CMK (cell line): Measurements from ENCODE around the gene LBP.
A peak's percentile ranks its signal among the peaks of the same experiment; 100 is the strongest.
"Not testable (repeated sequence)": the region's sequence is repeated elsewhere in the genome, so short reads cannot be mapped to it uniquely, and the experiment has no call there.

Source experiments
- DNase-seq: peaks from one replicate; pipeline ENCODE4 v3.0.0-alpha.2; 2010; ENCODE audit warnings: low read depth

Gene LBP, protein sequence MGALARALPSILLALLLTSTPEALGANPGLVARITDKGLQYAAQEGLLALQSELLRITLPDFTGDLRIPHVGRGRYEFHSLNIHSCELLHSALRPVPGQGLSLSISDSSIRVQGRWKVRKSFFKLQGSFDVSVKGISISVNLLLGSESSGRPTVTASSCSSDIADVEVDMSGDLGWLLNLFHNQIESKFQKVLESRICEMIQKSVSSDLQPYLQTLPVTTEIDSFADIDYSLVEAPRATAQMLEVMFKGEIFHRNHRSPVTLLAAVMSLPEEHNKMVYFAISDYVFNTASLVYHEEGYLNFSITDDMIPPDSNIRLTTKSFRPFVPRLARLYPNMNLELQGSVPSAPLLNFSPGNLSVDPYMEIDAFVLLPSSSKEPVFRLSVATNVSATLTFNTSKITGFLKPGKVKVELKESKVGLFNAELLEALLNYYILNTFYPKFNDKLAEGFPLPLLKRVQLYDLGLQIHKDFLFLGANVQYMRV

DNA sequence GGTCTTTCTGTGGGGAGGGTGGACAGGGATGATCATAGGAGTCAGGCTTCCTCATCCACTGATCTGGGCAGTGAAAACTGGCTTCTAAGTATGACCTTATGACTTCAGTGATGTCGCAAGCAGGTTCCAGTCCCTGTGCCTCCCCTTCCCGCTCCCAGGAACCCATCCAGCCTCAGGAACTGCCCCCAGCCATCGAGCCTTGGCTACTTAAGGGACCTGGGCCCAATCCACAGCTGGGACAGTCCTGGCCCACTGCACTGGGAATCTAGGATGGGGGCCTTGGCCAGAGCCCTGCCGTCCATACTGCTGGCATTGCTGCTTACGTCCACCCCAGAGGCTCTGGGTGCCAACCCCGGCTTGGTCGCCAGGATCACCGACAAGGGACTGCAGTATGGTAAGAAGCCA lies at the start of gene LBP:
TSS of gene LBP (plus strand) at position 236 of the 405 bp plus-strand sequence. CDS start at position 271, 35 bp downstream.
- DNase-seq: no peak

DNA sequence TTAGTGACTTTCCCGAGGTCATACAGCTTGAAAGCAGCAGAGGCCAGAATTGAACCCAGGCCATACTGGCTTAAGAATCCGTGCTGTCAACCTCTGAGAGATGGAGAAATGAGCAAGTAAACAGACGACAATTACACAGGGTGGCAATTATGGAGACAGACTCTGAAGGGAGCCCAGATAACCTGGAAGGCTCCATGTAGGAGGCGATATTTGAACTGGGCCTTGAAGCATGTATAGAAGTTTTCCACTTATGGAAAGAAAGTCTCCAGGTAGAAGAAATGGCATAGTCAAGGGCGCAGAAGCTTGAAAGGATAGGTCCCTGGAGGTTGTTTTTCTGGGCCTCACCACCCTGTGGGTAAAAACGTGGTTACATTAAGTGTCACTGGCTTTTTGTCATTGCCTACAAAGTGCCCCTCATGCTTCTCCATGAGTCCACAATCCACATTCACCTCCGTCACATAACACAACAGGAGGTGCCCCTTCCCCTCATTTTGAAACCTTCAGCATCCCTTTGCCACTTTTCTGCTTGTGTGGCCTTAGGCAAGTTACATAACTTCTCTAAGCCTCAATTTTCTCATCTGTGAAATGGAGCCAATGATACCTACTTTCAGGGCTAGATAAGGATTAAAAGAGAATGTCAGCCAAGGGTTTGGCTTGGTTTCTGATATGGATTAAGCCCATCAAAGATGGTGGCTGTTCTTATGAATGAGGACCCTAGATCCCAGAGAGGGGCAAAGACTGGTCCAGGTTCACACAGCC lies 48.2 kb upstream of the LBP start:
- DNase-seq: no peak

DNA sequence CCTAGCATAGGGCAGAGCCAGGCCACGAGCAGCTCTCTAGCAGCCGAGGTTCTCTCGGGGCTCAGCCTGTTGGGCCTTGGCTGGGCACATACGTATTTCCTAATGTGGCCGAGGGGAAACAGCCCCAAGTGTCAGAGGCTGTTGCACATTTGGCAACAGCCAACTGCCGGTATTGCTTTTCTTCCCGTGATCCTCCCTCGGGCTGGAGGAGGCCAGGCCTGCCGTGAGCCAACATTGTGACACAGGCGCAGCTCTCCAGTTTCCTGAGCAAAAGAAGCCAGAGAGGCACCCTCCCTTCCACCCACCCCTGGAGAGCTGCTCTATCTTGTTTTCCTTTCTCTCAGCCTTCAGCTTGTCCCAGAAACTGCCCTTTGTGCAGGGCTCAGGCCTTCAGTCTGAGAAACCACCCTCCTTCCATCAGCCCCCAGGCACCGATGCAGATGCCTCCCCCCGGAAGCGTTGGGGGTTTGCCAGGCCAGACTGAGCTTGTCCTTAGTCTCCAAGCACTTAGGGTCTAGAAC lies 47.5 kb upstream of the LBP start:
- no peak for DNase-seq

DNA sequence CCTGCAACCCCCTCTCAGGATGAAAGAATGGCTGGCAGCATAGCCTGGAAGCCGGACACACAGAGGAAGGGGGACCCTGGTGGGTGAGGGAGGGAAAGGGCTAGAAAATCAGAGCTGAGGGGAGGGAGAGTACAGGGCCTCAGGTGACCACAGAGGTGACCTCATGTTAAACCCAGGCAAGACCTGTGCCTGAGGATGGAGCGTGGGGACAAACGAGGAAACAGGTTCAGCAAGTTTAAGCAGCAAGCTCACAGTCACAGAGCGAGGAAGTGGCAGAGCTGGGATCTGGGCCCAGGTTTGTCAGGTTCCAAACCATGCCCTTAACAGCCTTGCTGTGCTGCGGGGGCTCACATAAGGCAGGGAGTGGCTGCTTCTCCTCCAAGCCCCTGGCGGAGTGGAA lies 46.3 kb upstream of the LBP start:
- no peak for DNase-seq

DNA sequence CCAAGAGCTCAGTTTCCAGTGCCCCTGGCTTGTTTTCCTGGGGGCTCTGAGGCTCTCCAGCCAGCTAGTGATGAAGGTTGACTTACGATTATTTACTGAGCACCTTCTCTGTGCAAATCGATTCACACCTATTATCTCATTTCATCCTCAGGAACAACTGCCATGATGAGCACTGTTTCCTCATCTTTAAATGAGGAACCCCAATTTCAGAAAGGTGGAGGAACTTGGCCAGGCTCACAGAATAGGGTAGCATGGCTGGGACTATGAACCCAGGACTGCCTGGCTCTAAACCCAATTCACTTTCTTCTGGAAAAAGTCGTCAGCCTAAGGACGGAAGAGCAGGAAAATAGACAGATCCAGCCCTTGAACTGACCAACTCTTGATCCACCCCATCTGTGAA lies 45.8 kb upstream of the LBP start:
- no peak for DNase-seq

DNA sequence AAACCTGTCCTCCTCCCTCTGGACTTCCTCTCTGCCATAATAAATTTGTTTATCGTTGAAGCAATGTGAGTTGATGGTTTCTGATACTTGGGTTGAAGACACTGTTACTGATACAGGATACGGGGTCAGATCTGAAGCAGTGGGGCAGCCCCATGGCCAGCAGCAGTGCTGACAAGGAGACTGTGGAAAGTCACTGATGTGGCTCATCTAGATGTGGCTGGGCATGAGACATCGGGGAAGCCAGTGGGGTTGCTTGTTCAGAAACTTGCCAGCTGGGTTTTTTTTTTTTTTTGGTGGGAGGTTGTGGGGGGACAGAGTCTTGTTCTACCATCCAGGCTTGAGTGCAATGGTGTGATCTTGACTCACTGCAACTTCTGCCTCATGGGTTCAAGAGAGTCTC lies 45.0 kb upstream of the LBP start:
- no peak for DNase-seq

DNA sequence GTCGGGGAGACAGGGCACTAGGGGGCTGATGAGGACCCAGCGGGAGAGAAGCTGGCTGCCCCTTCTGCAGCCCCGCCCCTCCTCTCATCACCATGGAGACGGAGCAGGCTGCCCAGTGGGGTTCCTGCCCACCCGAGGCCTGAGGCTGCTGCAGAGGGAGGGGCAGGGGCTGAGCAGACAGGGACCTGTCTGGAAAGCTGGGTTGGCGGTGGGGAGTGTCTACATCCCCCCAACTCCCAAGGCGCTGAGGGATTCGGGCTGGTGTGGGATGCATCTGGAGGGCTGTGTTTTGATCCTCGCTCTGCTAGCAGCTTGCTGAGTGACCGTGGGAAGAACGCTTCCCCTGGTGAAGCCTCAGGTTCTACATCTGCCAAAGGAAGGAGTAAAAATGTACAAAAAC lies 43.5 kb upstream of the LBP start:
- DNase-seq: no peak

DNA sequence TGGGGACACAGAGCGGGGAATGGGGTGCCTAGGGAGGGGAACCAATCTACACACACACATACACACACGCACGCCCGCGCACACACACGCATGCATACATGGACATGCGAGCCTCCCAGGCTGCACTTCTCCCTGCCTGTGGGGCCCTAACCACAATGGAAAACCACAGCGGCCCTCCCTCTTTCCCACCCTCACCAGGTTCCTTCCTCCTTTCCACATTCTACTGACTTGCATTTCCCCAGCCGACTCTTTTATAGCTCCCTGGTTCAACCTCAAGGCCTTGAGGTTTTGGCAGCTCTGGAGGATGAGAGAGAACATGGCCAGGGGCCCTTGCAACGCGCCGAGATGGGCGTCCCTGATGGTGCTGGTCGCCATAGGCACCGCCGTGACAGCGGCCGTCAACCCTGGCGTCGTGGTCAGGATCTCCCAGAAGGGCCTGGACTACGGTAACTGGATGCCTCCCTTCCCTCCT lies 42.3 kb upstream of the LBP start, which contains the start of gene BPI:
TSS of gene BPI (plus strand) at position 249 of the 472 bp plus-strand sequence. CDS start at position 317, 68 bp downstream.
- peak; percentile 18 for DNase-seq

DNA sequence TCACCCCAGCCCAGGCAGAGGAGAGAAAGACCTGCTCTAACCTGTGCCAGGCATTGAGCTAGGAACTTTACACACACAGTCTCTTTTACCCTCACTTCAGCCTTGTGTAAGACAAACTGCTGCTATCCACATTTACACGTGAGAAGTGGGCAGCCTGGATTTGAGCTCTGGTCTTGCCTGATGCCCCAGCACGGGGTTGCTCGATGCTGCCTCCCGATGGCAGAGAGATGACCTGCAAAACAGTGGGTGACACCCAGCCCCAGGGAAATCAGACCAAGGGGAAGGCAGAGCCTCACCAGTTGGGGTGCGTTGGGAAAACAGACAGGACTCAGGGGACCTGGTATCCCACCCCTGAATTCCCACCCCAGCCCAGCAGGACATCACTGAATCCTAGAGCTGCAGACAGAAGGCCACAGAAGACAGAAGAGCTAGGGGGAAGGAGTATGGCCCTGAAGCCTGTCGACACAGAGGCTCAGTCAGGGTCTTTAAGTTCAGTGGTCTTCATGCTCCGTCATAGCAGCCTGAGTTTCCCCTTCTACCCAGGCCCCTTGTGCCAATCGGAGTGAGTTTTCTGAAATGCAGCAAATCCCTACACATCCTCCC lies 41.3 kb upstream of the LBP start:
- DNase-seq: no peak

DNA sequence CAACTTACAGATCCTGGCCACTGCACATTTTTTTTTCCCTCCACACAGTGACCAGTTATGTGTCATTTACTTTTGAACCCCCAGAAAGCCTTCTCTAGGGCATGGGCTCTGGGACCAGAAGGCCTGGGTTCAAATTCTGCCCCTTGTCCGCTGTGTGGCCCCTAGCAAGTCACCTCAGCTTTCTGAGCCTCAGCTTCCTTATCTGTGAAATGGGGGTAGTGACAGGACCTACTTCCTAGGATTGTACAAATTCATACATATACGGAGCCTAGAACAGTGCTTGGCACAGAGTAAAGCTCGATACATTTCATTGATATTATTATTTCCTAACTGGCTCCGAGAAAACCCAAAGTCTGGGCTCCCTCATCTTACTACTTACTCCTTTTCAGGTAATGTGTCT lies 40.7 kb upstream of the LBP start:
- DNase-seq: no peak

DNA sequence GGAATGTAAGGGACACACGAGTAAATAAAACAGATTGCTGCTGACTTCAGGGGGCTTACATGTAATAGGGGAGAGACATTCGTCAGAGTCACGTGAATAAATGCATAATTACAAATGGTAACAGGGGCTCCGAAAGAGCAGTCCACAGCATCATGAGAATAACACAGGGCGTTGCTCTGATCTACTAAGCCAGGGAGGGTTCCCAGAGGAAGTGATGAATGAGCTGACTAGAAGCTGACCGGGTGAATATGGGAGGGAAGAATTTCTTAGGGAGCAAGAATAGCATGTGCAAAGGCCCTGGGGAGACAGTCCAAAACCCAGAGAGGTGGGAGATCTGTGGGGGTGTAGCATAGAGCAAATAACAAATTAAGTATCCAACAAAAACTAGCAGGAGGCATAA lies 39.9 kb upstream of the LBP start:
- no peak for DNase-seq

DNA sequence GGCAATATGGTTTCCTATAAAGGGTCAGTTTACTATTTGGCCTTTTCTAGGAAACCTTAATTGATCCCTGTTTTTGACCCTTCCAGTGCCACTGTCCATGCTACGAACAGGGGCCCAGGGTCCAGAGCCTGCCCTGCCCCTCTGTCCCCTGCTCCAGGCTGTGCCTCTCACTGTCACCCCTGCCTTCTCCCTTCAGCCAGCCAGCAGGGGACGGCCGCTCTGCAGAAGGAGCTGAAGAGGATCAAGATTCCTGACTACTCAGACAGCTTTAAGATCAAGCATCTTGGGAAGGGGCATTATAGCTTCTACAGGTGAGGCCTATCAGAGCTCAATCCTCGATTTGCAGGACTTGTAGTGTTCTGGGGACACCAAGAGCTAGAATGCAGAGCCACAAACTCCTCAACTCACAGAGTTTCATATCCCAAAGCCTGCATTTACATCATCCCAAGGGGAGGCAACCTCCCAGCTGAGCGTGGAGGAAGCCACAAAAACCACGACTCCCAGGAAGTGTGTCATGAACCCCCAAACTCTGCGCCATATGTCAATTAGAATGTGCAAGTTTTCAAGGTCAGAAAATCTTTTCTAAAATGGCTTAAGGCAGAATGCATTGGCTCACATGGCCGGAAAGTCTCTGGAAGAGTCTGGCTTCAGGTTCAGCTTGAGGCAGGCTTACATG lies 38.8 kb upstream of the LBP start:
- DNase-seq: no peak

DNA sequence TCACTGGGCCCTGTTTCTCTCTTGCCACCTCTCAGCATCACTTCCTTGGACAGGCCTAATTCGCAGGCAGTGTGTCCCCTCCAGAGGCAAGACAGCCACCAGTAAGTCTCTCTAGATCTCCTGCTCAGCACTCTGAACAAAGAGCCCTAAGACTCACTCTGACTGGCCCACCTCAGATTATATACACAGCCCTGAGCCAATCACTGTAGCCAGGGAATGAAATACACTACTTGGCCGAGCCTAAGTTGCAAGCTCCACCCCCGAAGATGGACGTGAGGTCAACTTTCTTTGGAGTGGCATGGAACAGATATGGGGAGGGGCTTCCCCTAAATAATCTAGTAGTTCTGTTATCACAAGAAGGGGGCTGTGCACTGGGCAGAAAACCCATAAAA lies 38.2 kb upstream of the LBP start:
- no peak for DNase-seq

DNA sequence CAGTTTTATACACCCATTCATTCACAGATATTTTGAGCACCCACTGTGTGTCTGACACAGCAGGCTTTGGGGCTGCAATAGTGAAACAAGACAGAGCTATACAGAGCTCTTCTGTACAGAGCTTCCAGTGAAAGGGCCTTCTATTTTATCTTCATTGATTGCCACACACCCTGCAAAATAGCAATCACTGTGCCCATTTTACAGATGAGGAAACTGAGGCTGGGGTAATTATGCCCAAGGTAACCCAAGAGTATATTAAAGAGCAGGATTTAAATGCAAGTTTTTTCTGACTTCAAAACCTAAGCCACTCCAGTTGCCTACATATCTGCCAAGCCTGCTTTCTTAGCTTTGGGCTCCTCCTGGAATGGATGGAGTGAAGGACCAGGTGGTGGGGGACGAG lies 37.8 kb upstream of the LBP start:
- DNase-seq: no peak

DNA sequence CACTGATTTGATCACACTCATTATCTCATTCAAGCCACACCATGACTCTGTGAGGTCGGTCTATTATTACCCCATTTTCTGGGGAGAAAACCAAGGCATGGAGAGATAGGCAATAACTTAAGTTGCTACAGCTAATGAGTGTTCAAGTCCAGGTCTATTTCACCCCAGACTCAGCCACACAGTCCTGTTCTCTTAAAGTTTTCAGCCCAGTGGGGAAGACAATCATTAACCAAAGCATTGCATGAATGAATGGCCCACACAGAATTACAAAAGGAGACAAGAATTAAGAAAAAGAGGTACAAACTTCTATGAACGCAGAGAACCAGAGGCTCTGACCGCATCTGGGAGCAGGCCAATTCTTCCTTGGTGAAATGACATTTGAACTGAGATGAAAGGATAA lies 35.2 kb upstream of the LBP start:
- DNase-seq: no peak

DNA sequence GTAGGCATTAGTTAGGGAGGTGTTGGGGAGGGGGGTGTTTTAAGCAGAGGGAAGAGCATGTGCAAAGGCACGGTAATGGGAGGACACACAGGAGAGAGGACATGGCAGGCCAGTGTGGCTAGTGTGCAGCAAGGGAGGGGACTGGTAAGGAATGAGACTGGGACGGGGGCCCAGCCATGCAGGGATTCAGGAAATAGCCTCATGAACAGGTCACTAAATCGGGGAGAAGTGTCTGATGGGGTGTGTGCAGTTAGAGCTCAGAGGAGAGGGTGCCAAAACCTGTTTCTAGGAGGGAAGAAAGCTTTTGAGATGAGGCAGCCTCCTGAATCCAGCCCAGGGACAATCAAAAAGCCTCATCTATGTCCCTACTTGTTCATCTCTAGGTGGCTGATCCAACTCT lies 34.8 kb upstream of the LBP start:
- no peak for DNase-seq

DNA sequence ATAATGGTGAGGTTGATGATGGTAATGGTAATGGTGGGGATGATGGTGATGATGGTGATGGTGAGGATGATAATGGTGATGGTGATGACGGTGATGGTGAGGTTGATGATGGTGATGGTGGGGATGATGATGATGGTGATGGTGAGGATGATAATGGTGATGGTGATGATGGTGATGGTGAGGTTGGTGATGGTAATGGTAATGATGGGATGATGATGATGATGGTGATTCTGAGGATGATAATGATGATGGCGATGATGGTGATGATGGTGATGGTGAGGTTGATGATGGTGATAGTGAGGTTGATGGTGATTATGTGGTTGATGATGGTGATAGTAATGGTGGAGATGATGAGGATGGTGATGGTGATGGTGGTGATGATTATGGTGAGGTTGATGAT lies 32.6 kb upstream of the LBP start:
- no peak for DNase-seq

DNA sequence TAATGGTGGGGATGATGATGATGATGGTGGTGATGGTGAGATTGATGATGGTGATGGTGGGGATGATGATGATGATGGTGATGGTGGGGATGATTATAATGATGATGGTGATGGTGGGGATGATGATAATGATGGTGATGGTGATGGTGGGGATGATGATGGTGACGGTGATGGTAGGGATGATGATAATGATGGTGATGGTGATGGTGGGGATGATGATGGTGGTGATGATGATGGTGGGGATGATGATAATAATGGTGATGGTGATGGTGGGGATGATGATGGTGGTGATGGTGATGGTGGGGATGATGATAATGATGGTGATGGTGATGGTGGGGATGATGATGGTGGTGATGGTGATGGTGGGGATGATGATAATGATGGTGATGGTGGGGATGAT lies 31.9 kb upstream of the LBP start:
- not testable (repeated sequence) for DNase-seq

DNA sequence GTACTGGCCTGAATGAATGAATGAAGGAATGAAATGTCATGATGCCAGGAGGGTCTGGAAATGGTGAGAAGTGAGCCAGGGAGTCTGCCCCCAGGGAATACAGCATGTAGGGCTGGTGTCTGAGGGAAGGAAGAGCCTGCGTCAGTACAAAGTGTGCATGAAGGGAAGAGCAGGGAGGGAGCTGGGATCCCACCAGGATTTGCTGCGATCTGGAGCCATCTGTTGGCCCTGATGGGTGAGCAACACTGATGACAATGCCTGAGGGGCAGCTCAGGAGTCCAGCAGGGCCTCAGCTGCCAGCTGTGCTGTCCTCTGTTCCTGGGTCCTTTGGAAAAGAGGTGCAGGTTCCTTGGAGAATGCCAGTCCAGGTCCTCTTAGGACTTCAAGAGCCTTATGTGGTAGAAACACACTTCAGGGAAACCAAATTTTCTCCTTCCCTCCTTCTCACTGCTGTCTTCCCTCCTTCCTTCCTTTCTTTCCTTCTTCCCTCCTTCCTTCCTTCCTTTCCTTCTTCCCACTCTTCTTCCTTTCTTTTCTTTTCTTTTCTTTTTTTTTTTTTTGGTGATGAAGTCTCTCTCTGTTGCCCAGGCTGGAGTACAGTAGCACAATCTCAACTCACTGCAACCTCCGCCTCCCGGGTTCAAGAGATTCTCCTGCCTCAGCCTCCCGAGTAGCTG lies 30.9 kb upstream of the LBP start:
- DNase-seq: no peak

DNA sequence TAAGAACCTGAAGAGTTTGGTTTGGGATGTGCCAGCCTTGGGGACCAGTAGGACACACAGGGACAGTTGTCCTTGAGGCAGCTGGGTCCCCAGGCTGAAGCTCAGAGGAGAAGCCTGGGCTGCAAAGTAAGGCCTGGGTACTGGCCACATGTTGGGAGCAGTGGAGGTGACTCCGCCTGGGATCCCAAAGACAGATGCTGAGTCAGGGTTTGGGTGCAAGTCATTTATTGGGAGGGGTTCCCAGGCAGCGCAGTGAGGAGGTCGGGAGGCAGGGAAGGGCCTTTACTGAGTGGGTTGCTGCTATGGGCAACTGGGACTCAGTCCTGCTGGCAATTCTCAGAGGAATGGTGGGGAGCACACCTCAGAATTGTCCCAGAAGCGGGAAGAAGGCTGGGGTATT lies 29.9 kb upstream of the LBP start:
- DNase-seq: no peak

DNA sequence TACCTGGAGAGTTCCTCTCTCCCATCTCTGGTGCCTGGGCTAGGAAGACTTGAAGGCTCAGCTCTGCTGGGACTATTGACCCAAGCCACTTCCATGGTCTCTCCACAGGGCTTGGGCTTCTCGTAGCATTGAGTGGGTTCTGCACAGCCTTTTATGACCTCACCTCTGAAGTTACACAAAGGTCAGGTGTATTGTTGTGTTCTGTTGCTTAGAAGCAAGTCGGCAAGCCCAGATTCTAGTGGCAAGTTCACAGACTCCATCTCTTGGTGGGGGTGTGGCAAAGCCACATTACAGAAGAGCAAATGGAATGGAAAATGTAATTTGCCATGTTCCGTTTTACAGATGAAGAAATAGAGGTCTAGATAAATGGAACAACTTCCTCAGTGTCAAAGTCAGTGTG lies 28.9 kb upstream of the LBP start:
- DNase-seq: no peak
